ENCODE measurements around the gene PLCH1.

PLCH1 gene

DNA sequence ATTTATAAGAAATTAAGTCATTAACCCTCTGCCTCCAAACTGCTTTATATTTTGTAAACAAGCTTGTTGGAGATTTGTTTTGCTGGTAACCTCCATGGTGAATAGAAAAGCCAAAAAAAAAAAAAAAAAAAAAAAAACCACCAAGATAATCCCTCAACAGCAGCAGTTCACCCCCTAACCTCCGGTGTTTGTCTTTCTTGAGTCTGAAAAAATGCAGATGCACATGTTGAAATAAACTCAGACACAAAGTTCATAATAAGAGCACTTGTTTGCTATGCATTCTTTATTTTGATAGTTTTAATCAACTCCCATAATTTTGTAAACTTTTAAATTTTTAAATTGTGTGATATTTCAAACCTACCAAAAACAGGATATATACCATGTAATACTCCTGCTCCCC, 1.8 kb upstream of the PLCH1 start:
- no peak for DNase-seq (ENCODE audit: low read depth)

DNA sequence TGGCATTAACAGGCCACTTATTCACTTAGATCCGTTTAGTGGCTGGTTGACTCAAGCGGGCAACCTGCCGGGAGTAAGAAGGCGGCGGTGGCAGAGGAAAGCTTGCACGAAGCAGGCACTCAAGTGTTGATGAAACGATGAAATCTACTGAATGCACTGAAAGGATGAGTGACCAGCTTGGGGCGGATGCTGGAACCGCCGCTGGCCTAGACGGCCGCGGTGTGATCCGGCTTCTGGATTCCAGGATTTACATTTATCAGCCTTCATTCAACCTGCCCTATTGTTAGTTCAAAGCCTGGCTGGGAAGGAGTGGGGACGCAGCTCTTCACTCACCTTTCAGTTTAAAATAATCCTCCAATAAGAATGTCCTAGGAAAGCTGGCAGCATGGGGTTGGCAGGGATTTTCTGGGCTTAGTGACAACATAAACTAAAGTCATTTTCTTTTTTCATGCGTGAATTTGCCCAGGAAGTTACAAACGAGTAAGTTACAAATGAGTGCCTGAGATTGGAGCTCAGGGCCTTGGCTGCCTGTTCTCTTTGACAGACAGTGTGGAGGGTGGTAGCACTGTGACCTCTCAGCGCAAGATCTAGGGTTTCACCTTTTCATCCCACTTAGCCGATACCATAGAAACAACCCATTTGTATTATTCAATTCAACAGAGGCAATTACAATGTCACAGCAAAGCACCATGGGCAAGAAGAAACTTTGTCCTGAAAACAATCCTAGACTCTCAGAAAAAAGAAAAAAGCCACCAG, 1.1 kb upstream of the PLCH1 start:
- DNase-seq (ENCODE audit: low read depth), result no peak

DNA sequence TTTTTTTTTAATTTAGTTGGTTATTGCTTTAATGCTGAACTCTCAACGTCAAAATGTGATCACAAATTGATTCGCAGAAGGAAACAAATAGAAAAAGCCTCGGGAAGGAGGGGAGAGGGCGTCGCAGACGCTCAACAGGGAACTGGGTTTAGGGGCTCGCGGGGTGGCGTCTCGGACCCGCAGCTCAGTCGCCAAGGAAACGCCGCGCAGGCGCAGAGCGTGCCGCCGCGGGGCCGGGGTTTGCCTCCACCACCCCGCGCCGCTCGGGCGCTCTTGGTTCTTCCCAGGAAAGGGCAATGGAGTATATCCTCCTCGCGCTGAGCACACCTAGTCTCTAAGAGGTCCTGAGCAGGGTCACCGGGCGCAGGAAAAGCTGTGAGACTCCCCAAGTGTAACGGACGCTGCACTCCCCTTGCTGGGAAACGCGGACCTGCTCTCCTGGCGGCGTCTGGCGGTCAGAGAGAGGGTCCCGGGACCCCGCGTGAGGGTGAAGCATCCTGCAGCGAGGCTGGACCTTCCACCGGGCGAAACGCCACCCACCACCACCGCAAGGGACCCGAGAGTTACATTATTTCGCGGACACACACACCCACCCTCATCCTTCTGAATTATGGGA, 753 bp downstream of the PLCH1 start:
- peak; percentile 38 for DNase-seq (ENCODE audit: low read depth)

DNA sequence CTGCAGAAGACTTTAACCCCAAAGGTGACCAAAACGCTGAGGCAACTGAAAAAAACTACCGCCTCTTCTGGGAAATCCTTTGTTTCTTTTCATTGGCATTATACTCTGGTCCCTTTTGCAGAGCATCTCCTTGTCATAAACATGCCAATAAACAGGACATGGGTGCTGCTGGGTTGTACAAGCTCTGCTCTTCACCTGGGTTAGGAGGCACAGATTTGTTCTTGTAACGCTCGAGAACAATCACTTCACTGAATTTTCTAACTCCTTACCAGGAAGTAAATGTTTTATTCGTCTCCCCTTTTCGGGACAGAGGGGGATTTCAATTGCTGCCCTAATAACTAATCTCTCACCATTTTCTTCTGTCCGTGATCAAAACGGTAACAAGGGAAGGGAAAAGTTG, 1.3 kb downstream of the PLCH1 start:
- DNase-seq (ENCODE audit: low read depth), result no peak

DNA sequence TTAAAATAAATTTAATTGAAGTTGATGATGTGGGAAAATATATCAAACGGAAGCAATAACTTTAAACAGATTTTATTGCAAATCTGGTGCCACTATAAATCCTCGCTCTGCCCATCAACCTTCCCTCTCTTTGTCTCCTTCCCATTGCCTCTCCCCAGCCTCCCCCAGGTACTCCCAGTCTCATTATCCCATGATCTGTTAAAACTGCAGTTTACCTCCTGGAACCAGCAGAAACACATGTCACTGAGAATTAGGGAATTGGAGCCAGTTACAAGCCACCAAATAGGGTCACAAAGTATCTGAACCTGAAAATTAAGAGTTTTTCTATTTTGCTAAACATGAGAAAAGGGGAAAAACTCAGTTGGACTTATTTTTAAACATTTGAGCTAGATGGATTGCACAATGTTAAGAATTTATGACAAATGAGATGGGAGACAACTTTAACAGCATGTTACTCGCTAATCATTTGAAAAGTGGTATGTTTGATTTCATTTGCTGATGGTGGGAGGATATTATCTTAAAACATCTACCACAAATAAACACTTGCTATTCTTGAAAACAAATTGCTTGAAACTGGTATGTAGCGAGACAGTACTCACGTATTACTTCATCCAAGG, 2.4 kb downstream of the PLCH1 start:
- no peak for DNase-seq (ENCODE audit: low read depth)

DNA sequence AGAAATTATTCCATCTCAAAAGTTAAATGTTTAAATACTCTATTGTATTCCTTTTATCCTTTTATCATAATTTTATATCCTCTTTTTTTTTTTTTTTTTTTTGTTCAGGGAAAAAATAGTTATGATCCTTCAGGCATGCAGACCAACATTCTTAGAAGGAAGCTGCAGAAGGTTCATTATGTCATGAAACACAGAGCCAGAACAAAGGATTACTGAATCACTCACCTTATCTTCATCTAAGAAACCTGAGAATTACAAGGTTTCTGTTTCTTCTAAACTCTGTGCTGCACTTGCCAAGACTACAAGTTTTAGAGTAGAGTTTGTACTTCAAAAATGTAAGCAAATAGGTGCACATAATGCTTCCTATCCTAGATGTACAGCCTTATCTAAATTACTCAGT, 3.3 kb downstream of the PLCH1 start:
- DNase-seq (ENCODE audit: low read depth), result no peak

DNA sequence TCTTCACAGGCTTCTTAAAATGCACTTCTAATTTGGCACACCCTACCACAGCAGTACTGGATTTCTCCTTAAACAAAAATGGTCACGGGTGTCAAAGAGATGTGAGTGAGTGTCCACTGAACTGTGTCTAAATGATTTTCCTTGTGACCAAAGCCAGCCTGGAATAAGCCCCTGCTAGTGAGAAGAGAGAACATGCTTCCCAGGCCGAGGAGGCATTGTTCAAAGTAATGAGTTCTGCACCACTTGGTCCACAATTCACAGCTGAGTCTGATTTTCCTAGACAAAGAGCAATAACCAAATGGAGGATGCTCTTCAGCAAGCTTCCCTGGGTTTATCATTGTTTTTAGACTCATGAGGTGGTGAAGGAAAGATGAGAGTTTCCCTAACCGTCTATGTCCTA, 3.8 kb downstream of the PLCH1 start:
- DNase-seq (ENCODE audit: low read depth), result no peak

DNA sequence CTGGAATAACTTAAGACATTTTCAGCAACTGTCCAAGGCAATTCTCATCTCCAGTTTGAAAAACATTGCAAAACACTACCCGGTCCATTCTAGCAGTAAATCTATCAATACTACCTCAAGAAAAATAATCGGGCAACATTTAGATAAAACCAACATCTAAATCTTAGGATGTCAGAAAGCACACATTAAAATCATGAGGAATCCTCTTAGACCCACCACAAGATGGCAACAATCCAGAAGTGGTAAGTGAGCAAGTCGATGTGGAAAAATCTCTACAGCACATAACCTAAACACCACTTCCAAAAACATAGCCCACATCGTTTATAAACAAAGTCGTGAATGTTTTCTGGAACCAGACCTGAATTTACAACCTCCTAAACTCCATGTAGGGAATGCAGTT, 5.7 kb downstream of the PLCH1 start:
- DNase-seq (ENCODE audit: low read depth), result no peak

DNA sequence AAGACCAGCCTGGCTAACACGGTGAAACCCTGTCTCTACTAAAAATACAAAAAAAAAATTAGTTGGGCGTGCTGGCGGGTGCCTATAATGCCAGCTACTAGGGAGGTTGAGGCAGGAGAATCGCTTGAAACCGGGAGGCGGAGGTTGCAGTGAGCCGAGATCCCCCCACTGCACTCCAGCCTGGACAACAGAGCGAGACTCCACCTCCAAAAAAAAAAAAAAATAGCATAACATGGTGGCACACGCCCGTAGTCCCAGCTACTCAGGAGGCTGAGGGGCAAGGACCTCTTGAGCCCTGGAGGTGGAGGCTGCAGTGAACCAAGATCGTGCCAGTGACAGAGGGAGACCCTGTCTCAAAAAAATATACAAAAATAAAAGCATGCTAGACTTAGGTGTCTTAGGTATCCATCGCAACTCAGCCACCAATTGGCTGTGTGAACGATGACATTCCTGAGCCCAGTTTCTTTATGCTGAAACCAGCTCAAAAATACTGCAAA, 6.2 kb downstream of the PLCH1 start:
- DNase-seq (ENCODE audit: low read depth), result no peak

DNA sequence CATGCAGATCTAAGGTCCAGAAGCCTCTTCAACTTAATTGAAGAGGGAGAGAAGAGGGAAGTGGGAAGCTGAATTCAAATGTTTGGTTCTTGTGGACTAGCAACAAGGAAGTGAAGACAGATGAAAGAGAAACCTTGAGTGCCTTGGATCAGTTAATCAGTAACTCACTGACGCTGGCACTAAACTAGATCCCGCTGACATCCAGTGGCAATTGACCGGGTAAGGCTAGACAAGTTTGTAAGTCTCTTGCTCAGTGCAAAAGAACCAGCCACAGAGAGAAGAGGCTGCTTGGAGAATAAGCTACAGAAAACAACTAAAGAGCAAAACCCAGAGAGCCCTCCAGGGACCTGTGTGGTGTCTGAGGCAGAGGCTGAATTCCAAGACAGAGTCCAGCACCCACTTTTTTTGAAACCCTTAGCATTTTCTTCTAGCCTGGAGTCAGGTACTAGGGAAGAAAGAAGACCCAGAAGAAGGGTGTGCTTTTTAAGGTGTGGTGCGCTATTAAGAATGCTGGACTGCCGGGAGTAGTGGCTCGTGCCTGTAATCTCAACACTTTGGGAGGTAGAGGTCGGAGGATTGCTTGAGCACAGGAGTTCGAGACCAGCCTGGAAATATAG, 6.9 kb downstream of the PLCH1 start:
- DNase-seq (ENCODE audit: low read depth), result no peak

DNA sequence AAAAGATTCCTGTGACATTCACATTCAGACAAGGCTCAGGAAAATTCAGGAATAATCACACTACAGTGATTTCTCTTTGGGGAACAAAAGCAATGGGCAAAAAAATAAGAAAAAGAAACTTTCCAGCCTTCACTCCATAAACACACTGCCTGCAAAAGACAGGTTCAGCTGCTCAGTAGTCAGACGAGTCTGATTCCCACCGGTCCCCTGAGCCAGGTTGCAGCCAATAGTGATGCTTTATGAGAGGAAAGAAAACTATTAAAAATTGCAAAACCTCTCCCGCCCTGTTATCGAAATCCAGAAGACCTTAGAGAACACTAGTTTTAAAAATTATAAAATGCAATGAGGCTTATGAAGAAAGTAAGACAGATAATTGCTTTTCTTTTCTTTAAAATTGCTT, 8.5 kb downstream of the PLCH1 start:
- no peak for DNase-seq (ENCODE audit: low read depth)

DNA sequence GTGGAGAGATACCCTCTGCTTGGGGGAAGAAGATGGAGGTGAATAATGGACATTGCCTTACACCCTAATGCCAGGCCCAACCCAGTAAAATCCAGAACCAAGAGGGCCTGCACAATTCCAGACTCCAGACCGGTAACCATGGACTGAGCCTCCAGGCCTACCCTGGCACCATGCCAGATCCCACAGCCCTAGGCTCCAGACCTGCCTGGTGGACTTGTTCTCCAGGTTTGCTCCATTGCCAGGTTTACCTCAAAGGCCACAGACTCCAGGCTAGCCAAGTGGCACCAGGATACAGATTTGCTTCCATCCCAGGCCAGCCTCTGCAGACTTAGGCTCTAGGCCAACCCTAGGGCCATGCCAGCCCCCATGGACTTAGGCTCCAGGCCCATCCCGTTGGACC, 14.0 kb downstream of the PLCH1 start:
- DNase-seq (ENCODE audit: low read depth), result no peak

DNA sequence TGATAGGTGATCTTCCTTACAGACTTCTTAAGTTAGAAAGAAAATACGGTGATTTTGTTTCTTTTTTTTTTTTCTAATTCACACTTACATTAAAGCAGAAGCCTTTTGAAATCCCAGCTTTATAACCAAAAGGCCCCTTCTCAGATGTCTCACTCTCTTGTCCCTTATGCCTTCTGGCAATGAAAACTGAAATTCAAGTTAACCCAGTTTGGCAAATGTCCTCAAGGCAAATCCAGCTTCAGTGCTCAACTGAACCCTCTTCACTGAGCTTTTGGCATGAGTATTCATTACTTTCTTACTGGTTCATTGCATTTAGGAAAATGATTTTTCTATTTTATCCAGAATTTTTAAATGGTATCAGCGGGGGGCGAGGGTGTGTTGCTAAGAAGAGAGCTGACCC, 17.0 kb downstream of the PLCH1 start:
- no peak for DNase-seq (ENCODE audit: low read depth)

DNA sequence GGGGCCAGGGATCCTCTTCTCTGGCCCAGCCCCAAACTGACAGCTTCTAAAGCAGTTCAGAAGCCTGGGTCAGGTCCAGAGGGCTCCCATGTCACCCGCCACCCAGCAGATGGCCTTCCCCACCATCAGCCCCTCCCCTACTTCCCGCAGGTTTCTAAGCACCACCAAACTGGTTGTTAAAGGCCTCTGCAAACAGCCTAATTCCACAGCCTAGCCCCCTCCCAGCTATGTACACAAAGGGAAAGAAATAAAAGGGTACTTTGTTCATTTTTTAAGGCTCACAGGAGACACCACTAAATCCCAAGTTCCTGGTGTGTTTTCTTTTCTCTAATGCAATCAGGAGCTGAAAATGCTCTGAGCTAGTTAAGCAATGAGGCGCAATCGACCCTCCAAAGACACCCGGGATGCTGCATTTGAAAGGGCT, 30.6 kb downstream of the PLCH1 start:
- DNase-seq (ENCODE audit: low read depth), result no peak

DNA sequence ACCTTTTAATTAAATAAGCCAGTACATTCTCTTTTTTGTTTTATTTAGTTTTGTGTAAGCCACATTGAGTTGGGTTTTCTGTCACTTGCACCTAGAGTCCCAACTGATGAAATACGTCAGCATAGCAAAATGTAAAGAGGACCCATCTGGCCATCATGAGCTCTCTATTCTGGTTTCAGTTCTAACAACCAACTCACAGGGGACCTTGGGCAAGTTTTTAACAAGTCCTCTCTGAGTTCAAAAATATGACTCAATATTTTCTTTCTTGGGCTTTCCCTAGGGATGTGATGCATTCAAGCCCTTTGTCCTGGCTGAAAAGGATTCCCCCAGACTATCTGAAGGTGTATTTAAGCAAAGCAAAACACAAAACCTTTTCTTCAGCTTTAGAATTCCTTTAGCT, 32.9 kb downstream of the PLCH1 start:
- DNase-seq (ENCODE audit: low read depth), result no peak

DNA sequence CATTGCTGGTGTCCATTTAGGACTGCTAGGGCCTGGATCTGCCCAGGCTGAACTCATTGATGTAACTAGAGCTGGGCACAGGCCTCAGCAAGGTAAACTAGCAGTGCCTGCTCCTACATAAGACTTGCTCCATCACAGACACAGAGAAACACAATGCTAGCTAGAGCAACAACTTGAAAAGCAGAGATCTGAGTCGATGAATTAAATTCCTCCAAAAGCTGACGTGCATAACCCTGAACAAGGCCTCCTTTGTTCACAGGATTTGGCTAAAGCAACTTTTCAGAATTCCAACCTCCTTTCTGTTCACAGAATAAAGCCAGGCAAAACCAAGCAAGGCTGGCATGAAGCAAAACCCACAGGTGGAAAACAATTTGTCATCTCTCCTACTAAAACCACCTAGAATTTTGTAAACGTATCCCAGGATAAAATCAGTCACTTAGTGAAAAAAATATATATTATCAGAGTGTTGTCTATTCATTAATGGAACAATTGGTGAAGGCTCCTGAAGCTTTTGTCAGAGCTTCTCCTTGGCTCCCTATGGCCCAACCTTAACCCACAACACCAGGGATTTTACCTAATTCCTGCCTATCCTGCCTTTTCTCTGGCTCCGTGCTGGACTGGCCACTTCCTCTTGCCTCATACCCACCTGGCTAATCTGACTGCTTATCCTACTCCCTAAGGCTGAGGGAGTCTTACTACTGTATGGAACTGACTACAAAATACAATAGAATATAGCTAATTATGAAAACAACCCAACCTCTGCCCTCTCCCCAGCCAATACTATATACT, 39.9 kb downstream of the PLCH1 start:
- no peak for DNase-seq (ENCODE audit: low read depth)

DNA sequence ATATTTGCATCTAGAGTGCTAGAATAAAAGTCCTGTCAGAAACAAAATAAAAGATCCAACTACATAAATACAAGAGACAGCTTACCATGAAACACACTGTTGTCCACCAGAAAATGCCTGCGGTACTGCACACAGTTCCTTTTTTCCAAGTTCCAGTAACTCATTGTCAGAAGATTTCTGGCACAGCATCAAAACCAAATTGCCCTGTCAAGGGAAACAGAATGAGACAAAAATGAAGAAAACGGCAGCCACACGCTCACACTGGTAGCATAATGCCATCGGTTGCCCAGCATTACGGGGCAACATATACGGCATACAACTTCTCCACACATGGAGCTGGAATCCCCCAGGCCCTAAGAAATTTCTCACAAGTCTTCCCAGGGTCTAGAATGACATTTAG, 40.8 kb downstream of the PLCH1 start:
- DNase-seq (ENCODE audit: low read depth), result no peak

DNA sequence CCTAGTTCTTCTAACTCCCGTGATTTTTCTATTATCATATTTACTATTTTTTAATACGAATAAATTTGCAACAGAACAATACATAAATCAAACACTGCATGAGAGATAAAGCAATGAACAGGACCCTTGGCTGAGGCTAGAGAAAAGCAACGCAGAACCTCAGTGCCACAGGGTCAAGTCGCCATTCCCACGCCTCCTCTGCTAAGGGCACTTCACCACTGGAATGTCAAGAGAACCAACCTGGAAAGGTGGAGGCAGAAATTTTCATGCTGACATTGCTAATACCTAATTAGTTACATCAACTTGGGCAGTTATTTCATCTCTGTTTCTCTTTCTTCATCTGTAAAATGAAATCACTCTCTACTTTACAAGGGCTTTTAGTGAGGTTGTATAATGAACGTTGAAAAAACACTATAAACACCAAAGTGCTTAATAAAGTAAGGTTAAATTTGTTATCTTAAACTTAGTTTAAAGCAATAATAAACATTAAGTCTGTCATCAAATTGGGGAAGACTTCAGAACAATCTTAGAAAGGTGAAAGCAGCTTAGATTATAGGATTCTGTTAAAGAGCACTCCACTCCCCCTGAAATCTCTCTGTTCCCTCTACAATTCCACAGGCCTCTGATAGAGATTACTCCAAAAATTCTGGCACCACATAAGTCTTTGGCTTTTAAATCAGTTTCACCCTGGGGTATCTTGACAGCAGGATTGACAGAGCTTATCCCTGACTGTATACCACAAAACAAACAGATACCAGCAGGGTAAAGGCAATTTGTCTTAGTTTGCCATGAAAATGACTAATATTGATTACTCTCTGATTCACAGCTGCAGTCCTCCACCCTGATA, 41.9 kb downstream of the PLCH1 start:
- DNase-seq (ENCODE audit: low read depth), result no peak

DNA sequence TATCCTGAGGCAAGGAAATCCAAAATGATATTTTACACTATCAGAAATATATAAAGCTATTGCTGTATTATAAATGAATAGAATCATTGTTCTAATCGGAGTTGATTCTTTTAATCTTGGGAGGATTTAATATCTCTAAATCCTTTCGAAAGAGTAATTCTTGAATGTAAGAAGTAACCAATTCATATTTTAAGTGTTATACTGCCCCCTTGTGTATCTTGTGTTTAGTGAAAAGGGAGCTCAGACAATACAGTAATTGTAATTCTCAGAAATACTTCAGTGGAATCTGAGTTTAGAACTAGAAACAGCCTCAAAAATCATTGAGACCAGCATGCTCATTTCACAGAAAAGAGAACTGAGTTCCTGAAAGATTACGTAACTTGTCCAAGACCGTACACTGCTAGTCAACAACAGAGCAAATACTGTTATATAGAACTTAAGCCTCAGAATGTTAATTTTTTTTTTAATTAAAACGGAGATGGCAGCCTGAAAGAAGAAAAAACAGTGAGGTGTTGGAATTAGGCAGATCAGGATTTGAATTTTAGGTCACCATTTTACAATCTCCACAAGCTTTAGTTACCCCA, 42.9 kb downstream of the PLCH1 start:
- no peak for DNase-seq (ENCODE audit: low read depth)

DNA sequence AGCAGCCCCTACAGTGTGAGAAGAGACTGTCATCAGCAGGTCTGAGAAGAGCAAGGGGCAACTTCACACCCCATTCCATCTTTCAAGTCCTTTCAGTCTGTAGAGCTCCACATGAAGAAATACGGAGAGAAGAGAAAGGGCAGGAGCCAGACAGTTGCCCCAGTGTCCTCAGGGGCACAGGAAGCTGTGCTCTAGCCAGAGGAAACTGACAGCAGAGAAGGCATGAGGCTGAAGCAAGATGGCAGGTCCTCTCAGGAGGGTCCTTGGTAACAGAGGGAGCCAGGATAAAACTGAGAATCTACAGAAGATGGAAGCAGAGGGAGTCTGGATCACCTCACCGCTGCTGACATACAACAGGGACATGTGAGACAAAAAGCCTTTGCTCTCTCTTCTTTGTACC, 47.3 kb downstream of the PLCH1 start:
- DNase-seq (ENCODE audit: low read depth), result no peak

DNA sequence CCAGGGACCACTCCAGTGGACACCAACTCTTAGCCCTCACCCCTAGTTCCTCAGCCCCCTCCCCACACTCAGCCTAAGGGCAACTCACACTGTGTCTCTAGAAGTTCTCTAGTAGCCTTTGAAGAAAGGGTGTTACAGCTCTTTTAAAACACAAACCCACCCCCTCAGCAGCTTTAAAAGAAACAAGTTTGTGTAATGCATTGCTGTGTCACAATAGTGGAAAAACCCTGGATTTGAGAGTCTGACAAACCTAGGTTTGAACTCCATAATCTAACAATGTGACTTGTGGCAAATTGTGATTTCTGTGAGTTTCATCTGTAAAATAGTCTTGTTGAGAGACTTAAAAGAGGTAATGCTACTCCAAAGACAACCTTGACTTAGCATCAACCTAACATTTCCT, 54.0 kb downstream of the PLCH1 start:
- DNase-seq (ENCODE audit: low read depth), result no peak

Data from activated T-cell treated with anti-CD3 and anti-CD28 coated beads for 48 hours (primary cell).